KOPT-K1 (cell line): ENCODE data around the gene RAPGEF6.
A peak's percentile ranks its signal among the peaks of the same experiment; 100 is the strongest.

Source experiments
- H3K27ac ChIP-seq: fragments of 200-600 bp; sonication (generic); 2 replicates; pipeline ENCODE4 v1.5.1; 2016; ENCODE audit warnings: antibody characterized with exemption, mild to moderate bottlenecking, low read depth, low read length; ENCODE audit not compliant: poor library complexity, severe bottlenecking
- H3K36me3 ChIP-seq: fragments of 200-600 bp; sonication (generic); 2 replicates; pipeline ENCODE4 v1.5.1; 2017; ENCODE audit warnings: antibody characterized with exemption, mild to moderate bottlenecking, low read length, moderate library complexity; ENCODE audit not compliant: insufficient read depth
- H3K9me3 ChIP-seq: fragments of 200-600 bp; sonication (generic); 2 replicates; pipeline ENCODE4 v1.5.1; 2017; ENCODE audit warnings: antibody characterized with exemption, low read length, mild to moderate bottlenecking; ENCODE audit not compliant: insufficient read depth, poor library complexity, severe bottlenecking

Gene RAPGEF6

GRCh38 chr5:131659290-131659689 is 24.3 kb upstream of the RAPGEF6 start:
- H3K9me3 ChIP-seq: no peaks in the 10 kb centered on the region
- no peak overlapping the region for H3K27ac ChIP-seq
- peaks cover 65% of the 10 kb centered on the region for H3K36me3 ChIP-seq

DNA sequence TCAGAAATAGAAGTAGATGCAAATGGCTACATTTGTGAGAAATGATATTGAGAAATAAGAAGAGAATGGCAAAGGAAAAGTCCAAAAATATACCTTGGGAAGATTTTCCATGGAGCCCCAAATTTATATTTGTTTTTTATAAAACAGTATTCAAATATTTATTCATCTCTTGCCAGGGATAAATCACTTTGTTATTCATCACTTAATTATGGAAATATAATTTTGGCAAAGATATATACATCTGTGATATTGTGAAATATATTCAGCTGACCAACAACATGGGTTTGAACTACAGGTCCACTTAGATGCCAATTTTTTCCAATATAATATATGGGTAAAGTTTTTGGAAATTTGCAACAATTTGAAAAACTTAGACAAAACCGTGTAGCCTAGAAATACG is 19.7 kb upstream of the RAPGEF6 start:
- H3K36me3 ChIP-seq: peaks cover 60% of the 10 kb centered on the region
- H3K27ac ChIP-seq: no peak overlapping the region
- no peaks in the 10 kb centered on the region for H3K9me3 ChIP-seq

DNA sequence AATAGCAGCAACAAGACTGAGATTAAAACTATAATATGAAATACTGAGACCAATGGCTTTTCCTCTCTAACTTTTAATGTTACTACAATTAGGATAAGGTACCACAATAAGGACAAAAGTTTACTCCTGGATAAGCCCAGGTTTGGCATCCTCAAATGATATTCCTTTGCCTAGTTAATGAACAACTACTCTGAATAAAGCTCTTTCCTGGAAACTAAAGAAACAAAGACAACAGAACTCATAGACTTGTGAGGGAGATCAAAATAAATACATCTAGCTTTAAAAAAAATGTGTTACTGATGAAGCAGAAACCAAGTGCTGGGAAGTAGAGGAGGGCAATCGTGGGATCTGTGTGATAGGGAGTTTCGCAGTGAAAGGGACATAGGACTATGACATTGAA is 19.3 kb upstream of the RAPGEF6 start:
- Histone ChIP-seq H3K9me3 (no peaks in the 10 kb centered on the region), H3K27ac (no peak overlapping the region), H3K36me3 (peaks cover 60% of the 10 kb centered on the region)

GRCh38 chr5:131649161-131649560 is 14.1 kb upstream of the RAPGEF6 start:
- Histone ChIP-seq H3K9me3 (no peaks in the 10 kb centered on the region), H3K36me3 (peaks cover 86% of the 10 kb centered on the region), H3K27ac (no peak overlapping the region)

- Histone ChIP-seq H3K9me3 (no peaks in the 10 kb centered on the region), H3K27ac (no peak overlapping the region), H3K36me3 (peaks cover 74% of the 10 kb centered on the region)
Measured at GRCh38 chr5:131647048-131647769, 12.2 kb upstream of the RAPGEF6 start.

DNA sequence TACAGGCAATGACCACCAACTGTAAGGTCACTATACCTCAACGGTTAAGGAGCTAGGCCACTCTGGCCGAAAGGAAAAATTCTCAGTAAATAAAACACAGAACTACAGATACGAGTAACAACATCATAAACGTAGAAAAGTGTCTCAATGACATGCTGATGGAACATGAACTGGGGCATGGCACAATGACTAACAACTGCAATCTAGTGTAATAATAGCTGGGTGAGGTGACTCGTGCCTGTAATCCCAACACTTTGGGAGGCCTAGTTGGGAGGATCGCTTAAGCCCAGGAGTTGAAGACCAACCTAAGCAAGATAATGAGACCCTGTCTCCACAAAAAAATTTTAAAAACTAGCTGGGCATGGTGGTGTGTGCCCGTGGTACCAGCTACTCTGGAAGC is 9.8 kb upstream of the RAPGEF6 start:
- no peaks in the 10 kb centered on the region for H3K9me3 ChIP-seq
- H3K36me3 ChIP-seq: peaks cover 50% of the 10 kb centered on the region
- no peak overlapping the region for H3K27ac ChIP-seq

GRCh38 chr5:131644370-131644769 is 9.3 kb upstream of the RAPGEF6 start:
- Histone ChIP-seq H3K9me3 (no peaks in the 10 kb centered on the region), H3K36me3 (peaks cover 46% of the 10 kb centered on the region), H3K27ac (no peak overlapping the region)

GRCh38 chr5:131641494-131641893 is 6.5 kb upstream of the RAPGEF6 start:
- H3K36me3 ChIP-seq: peaks cover 21% of the 10 kb centered on the region
- H3K27ac ChIP-seq: no peak overlapping the region
- H3K9me3 ChIP-seq: no peaks in the 10 kb centered on the region

DNA sequence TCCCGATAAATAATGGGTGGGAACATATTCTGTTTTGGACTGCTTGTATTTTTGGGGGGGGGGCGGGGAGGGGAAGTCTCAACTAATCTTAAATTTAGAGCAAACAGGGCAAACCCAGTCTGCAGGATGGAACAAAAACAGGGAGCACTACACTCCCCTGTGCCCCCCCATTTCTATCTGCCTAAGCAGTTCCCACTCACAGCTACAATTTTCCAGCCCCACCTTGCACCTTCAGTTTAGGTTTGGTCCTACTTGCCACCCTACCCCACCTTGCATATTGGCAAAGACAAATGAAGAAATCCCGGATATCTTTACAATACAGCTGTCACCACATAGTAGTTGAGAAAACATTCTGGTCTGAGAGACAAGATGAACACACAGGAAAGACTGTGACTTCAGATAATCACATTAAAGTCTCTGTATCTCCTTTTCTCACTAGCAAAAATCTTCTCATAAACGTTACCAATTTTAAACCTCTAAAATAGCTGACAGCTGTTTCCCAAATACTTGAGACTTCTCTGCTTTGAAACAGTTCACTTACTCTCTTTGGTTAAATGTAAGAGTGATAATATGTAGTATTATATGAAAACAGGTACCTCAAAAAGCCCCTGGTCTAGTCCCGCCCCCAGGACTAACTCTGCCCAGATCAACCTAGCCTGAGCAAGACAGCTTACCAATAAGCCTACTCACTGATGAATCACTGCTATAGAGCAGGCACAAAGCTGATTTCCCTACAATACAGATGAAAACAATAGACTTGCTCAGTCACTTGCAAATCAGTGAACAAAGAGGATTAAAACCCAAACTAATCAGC is 5.2 kb upstream of the RAPGEF6 start:
- Histone ChIP-seq H3K27ac (peak overlapping the region; percentile 63), H3K36me3 (peaks cover 11% of the 10 kb centered on the region)

DNA sequence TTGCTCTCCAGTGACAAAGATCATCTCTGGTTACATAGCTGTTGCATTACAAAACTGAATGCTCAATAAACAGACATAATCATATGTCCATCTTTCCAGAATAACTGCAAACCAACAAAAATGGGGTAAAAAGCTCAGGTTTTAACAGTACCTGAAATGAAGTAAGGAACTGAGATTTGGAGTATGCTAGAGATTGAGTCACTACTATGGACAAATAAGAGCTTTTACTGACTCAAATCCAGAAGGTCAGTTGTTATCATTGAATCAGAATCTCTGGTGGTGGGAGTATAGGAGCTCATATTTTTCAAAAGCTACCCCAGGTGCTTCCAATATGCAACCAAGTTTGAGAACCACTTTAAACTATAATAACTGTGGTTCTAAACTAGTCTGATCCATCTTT is 4.1 kb upstream of the RAPGEF6 start:
- H3K36me3 ChIP-seq: peaks cover under 1% of the 10 kb centered on the region; the same call in 1 of the 2 replicates
- no peaks in the 10 kb centered on the region for H3K9me3 ChIP-seq
- peak overlapping the region; percentile 63 for H3K27ac ChIP-seq

More for the DNA sequence above, 5.2 kb upstream of the RAPGEF6 start:
- H3K9me3 ChIP-seq: no peaks in the 10 kb centered on the region

DNA sequence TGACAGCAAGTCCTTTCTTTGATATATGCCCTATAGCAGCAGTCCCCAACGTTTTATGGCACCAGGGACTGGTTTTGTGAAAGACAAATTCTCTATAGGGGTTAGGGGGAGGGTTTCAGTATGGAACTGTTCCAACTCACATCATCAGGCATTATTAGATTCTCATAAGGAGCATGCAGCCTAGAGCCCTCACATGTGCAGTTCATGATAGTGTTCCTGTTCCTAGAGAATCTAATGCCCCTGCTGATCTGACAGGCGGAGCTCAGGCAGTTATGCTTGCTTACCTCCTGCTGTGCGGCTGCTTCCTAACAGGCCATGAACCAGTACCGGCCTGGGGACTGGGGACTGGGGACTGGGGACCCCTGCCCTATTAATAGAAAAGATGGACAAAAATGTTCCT is 2.7 kb upstream of the RAPGEF6 start:
- Histone ChIP-seq H3K36me3 (no peaks in the 10 kb centered on the region), H3K9me3 (no peaks in the 10 kb centered on the region), H3K27ac (peak overlapping the region; percentile 19)

GRCh38 chr5:131635684-131636572 is 899 bp upstream of the RAPGEF6 start:
- no peaks in the 10 kb centered on the region for H3K36me3 ChIP-seq
- H3K27ac ChIP-seq: peak overlapping the region; percentile 97
- no peaks in the 10 kb centered on the region for H3K9me3 ChIP-seq

DNA sequence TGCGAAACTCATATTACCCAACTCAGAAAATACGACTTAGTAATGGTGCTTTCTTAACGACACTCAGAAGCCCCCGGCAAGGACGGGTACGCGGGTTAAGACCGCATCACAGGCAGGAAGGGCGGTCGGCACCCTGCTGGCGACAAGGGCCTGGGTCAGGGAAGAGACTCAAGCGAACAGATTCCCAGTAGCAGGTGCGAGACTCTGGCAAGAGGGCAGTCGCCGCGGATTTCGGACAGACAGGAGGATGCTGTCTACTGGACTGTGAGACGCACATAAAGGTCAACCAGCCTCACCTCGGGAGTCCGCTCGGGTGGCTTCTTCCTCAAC is 398 bp downstream of the RAPGEF6 start:
- H3K9me3 ChIP-seq: no peaks in the 10 kb centered on the region
- H3K27ac ChIP-seq: peak overlapping the region; percentile 97
- H3K36me3 ChIP-seq: no peaks in the 10 kb centered on the region

- Histone ChIP-seq H3K36me3 (no peaks in the 10 kb centered on the region), H3K9me3 (no peaks in the 10 kb centered on the region), H3K27ac (peak overlapping the region; percentile 97)
Measured at GRCh38 chr5:131634238-131634637, 791 bp downstream of the RAPGEF6 start.

DNA sequence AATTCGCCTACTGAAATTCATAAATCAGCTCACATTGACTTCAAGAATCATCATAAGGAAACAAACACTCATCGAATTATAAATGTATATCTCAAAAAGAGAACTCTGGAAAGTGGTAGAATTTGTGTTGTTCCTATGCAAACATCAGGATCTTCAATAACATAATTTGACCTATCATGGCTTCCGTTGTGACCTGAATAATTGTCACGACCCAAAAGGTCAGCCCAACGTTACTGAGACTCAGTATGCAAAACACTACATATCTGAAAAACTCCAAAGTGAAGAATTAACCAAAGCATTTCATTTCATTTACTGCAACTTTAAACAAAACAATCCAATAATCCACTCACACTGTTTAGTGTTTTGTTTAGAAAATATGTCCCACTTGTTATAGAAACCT is 1.2 kb downstream of the RAPGEF6 start:
- peak overlapping the region; percentile 97 for H3K27ac ChIP-seq
- H3K36me3 ChIP-seq: no peaks in the 10 kb centered on the region

More for the DNA sequence above, 1.2 kb downstream of the RAPGEF6 start:
- no peaks in the 10 kb centered on the region for H3K9me3 ChIP-seq
